ENCODE results near the gene SH3TC2. TPM values are rescaled to one million over a fixed set of nuclear protein-coding genes. Genes with fewer than 3 reads are reported as not detected.

Gene SH3TC2
- total RNA-seq, 4 donors from 2014 or later = 2.5 to 3.8 (median 2.9) TPM

DNA sequence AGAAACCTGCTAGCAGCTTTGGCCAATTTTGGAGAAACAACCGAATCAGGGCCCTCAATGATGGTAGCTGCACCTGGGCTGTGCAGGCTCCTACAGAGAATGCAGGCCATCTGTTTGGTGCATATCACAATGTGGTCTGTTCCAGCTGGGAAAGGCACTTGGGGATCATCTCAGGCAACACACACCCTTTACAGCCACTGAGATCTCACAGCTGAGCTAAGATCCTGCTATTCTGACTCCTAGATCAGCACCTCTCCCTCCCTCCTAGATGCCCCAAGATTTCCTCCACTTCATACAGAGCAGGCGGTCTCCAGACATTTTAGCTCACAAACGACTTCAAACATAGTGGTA is 100.7 kb downstream of the SH3TC2 start:
- no peaks in the 10 kb centered on the region for H3K9me3 ChIP-seq
- intact Hi-C loops (cut with DNase I) = no loop called here
- no peaks in the 10 kb centered on the region for H3K36me3 ChIP-seq
- TF ChIP-seq POLR2A (IDR thresholded peaks at IDR 0.05) = no peak
- TF ChIP-seq, protein P1, sequence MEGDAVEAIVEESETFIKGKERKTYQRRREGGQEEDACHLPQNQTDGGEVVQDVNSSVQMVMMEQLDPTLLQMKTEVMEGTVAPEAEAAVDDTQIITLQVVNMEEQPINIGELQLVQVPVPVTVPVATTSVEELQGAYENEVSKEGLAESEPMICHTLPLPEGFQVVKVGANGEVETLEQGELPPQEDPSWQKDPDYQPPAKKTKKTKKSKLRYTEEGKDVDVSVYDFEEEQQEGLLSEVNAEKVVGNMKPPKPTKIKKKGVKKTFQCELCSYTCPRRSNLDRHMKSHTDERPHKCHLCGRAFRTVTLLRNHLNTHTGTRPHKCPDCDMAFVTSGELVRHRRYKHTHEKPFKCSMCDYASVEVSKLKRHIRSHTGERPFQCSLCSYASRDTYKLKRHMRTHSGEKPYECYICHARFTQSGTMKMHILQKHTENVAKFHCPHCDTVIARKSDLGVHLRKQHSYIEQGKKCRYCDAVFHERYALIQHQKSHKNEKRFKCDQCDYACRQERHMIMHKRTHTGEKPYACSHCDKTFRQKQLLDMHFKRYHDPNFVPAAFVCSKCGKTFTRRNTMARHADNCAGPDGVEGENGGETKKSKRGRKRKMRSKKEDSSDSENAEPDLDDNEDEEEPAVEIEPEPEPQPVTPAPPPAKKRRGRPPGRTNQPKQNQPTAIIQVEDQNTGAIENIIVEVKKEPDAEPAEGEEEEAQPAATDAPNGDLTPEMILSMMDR (IDR thresholded peaks at IDR 0.05) = no peak
- WGBS, 2 donors = 77 to 82% methylated on average over 2 to 3 of the region's 3 CpGs
- peak overlapping the region; percentile 47 to 92 (median 73) for H3K27ac ChIP-seq
- DNase-seq = no peak
- H3K4me1 ChIP-seq = peaks cover 22 to 76% (median 26%) of the 10 kb centered on the region in 3 donors
- peak overlapping the region in 2 of 4 donors; percentile 19 to 25 for H3K4me3 ChIP-seq
- H3K27me3 ChIP-seq = no peaks in the 10 kb centered on the region

DNA sequence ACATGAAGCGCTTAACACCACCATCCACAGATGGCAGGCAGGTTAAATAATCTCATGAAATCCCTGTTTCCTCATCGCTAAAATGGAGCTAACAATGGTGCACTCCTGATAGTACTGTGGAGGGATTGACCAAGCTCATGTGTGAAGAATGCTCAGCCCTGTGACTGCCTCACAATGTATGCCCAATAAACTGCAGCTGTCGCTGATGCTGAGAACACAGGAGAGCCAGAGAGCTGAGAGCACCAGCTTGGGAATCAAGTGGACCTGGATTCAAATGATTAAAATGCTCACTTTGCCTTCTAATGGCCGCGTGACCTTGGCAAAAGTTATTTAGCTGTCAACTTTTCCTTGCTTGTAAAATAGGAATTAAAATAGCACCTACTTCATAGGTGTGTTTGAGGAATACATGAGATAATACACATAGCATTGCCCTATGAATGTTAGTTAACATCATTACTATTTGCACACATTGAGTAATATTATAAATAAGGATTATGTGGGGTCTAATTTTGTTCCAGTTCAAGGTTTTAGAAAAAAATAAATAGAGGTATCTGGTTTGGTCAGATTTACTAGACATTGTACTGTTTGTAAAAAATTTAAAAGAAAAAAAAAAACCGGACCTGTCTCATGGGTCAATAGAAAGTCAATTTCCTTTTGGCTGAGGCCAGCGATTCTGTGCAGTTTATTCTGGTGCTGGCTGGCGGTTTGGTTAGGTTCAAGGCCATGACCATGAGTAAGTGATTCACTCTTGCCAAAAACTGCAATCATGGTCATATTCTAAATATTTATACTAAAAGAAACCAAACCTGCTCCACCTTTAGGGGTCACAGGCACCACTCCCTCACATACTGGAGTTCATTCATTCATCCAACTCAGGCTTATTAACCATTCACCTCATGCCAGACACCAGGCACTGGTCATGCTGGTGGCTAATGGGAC is 101.3 kb downstream of the SH3TC2 start:
- no peaks in the 10 kb centered on the region for H3K9me3 ChIP-seq
- H3K36me3 ChIP-seq = no peaks in the 10 kb centered on the region
- DNase-seq = no peak
- WGBS, 2 donors = 80 to 84% methylated on average over 8 of the region's 8 CpGs
- intact Hi-C loops (cut with DNase I) = no loop called here
- peaks cover 20 to 76% (median 22%) of the 10 kb centered on the region in 3 donors for H3K4me1 ChIP-seq
- no peaks in the 10 kb centered on the region for H3K27me3 ChIP-seq
- TF ChIP-seq, protein P1 (IDR thresholded peaks at IDR 0.05) = no peak
- peak overlapping the region in 2 of 4 donors; percentile 19 to 25 for H3K4me3 ChIP-seq
- H3K27ac ChIP-seq = peak overlapping the region; percentile 47 to 92 (median 73)

GRCh38 chr5:148960070-148960769 is 102.6 kb downstream of the SH3TC2 start:
- Histone ChIP-seq H3K27me3 (no peaks in the 10 kb centered on the region), H3K36me3 (no peaks in the 10 kb centered on the region), H3K27ac (peak overlapping the region in 1 of 4 donors; percentile 83), H3K4me3 (no peak overlapping the region), H3K9me3 (no peaks in the 10 kb centered on the region), H3K4me1 (peaks cover 7 to 67% (median 12%) of the 10 kb centered on the region in 3 donors)
- intact Hi-C loops (cut with DNase I) = no loop called here
- TF ChIP-seq POLR2A (IDR thresholded peaks at IDR 0.05) = no peak
- TF ChIP-seq, protein P1 (IDR thresholded peaks at IDR 0.05) = no peak
- no peak for DNase-seq
- WGBS, 2 donors = 87 to 90% methylated on average over 6 of the region's 6 CpGs

- intact Hi-C loops (cut with DNase I) = no loop called here
- Histone ChIP-seq H3K27me3 (no peaks in the 10 kb centered on the region), H3K36me3 (no peaks in the 10 kb centered on the region), H3K4me3 (no peak overlapping the region), H3K4me1 (peaks cover 0 to 56% (median 0%) of the 10 kb centered on the region in 3 donors), H3K27ac (peak overlapping the region in 2 of 4 donors; percentile 54 to 55), H3K9me3 (no peaks in the 10 kb centered on the region)
- 12 to 21% methylated on average over 3 of the region's 3 CpGs for WGBS, 2 donors
- TF ChIP-seq POLR2A (IDR thresholded peaks at IDR 0.05) = no peak
- TF ChIP-seq, protein P1 (IDR thresholded peaks at IDR 0.05) = peak; percentile 56 to 86 (median 77)
- no peak for DNase-seq
Observed at GRCh38 chr5:148957591-148958202, 105.2 kb downstream of the SH3TC2 start.

Measured in esophagus squamous epithelium (tissue), 5 donors.